Naive thymus-derived CD8-positive, alpha-beta T cell (primary cell): ENCODE data around the gene GABRG3. TPM values are rescaled to one million over a fixed set of nuclear protein-coding genes. Genes with fewer than 3 reads are reported as not detected.

Experiments
- ATAC-seq, 2 donors: fragments of 150-1000 bp; cut with Tn5 transposase in 1 of 2; sonication (Bioruptor Pico), chemical (Tn5 transposase) in 1 of 2; 1 replicate in 1 of 2; 2 replicates in 1 of 2; pipeline ENCODE4 v1.10.0; 2021; ENCODE audit warnings: mild to moderate bottlenecking in 2 of 2, moderate library complexity in 2 of 2
- POLR2A ChIA-PET: fragments of 350-600 bp; sonication (Branson Sonifier 250); formaldehyde crosslinking; loops from one replicate; lab custom pipeline; 2021; ENCODE audit warnings: antibody characterized with exemption; lab: Charles Lee
- DNase-seq, 10 donors: peaks; one replicate each; pipeline versions ENCODE4 v3.0.0 to v3.0.0-alpha.2; 2020 to 2022
- H3K27ac Mint-ChIP-seq, 10 donors: one replicate each; pipeline ENCODE4 v1.8.0; 2020 to 2022; ENCODE audit warnings: mild to moderate bottlenecking in 10 of 10, mixed read lengths in 10 of 10, moderate library complexity in 4 of 10, inconsistent platforms in 1 of 10
- H3K27me3 Mint-ChIP-seq, 5 donors: one replicate each; pipeline ENCODE4 v1.8.0; 2021 to 2022; ENCODE audit warnings: mixed read lengths in 5 of 5
- H3K36me3 Mint-ChIP-seq, 3 donors: one replicate each; pipeline ENCODE4 v1.8.0; 2020 to 2022; ENCODE audit warnings: mixed read lengths in 3 of 3, mild to moderate bottlenecking in 2 of 3, inconsistent platforms in 1 of 3
- H3K4me1 Mint-ChIP-seq, 4 donors: one replicate each; pipeline ENCODE4 v1.8.0; 2021 to 2022; ENCODE audit warnings: mixed read lengths in 4 of 4
- H3K4me3 Mint-ChIP-seq, 10 donors: one replicate each; pipeline ENCODE4 v1.8.0; 2020 to 2022; ENCODE audit warnings: mild to moderate bottlenecking in 10 of 10, mixed read lengths in 10 of 10, moderate library complexity in 6 of 10, inconsistent platforms in 1 of 10
- H3K9me3 Mint-ChIP-seq, 9 donors: one replicate each; pipeline ENCODE4 v1.8.0; 2020 to 2022; ENCODE audit warnings: mixed read lengths in 9 of 9, mild to moderate bottlenecking in 3 of 9, inconsistent platforms in 1 of 9, moderate library complexity in 1 of 9
- polyA plus RNA-seq, 3 donors: library from polyadenylated mRNA; unstranded; fragments of 300-500 nt; fragmentation: Illumina TruSeq; gene quantifications; one replicate each; pipeline ENCODE4 v1.2.3, GENCODE V29; 2021
- total RNA-seq, 8 experiments: library from RNA in 2 of 8; stranded (reverse) in 2 of 8; gene quantifications; one replicate each; pipeline ENCODE4 v1.2.3 and lab custom pipeline; 2021 to 2026

Gene GABRG3
- total and polyA plus RNA-seq, 5 experiments from 2014 or later = not detected

- ATAC-seq (no peak), DNase-seq (no peak)
- H3K36me3 Mint-ChIP-seq = peaks cover 0 to 15% (median 0%) of the 10 kb centered on the region in 3 donors
- no peak overlapping the region for H3K27ac Mint-ChIP-seq
- H3K9me3 Mint-ChIP-seq = peaks cover 4 to 33% (median 10%) of the 10 kb centered on the region in 9 donors
- POLR2A ChIA-PET = no interaction called here
- no peaks in the 10 kb centered on the region for H3K27me3 Mint-ChIP-seq
- no peaks in the 10 kb centered on the region for H3K4me1 Mint-ChIP-seq
- H3K4me3 Mint-ChIP-seq = no peak overlapping the region
Observed at GRCh38 chr15:27429577-27429976, 458.6 kb downstream of the GABRG3 start.

DNA sequence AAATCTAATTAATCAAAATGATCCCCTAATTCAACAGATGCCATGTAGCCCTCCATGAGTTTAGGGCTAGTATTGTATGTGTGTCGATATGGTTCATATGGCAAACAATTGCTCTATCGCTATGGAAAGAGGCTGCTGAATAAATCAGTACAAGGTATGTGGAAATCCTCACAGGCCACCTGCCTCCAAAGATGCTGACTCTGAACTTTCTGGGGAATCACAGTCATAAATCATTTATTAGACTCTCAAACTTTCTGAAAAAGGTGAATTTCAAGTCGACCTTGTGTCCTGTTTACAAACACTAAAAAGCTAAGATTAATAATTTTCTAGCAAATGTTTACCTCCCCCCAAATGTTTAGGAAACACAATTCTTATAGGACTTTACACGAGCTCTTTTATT lies 462.6 kb downstream of the GABRG3 start:
- ATAC-seq (no peak), DNase-seq (no peak)
- Mint-ChIP-seq H3K4me1 (no peaks in the 10 kb centered on the region), H3K9me3 (peaks cover 6 to 43% (median 21%) of the 10 kb centered on the region in 9 donors), H3K4me3 (no peak overlapping the region), H3K36me3 (peaks cover 0 to 24% (median 0%) of the 10 kb centered on the region in 3 donors), H3K27ac (no peak overlapping the region), H3K27me3 (peaks cover 0 to 1% (median 0%) of the 10 kb centered on the region in 5 donors)
- POLR2A ChIA-PET = no interaction called here

DNA sequence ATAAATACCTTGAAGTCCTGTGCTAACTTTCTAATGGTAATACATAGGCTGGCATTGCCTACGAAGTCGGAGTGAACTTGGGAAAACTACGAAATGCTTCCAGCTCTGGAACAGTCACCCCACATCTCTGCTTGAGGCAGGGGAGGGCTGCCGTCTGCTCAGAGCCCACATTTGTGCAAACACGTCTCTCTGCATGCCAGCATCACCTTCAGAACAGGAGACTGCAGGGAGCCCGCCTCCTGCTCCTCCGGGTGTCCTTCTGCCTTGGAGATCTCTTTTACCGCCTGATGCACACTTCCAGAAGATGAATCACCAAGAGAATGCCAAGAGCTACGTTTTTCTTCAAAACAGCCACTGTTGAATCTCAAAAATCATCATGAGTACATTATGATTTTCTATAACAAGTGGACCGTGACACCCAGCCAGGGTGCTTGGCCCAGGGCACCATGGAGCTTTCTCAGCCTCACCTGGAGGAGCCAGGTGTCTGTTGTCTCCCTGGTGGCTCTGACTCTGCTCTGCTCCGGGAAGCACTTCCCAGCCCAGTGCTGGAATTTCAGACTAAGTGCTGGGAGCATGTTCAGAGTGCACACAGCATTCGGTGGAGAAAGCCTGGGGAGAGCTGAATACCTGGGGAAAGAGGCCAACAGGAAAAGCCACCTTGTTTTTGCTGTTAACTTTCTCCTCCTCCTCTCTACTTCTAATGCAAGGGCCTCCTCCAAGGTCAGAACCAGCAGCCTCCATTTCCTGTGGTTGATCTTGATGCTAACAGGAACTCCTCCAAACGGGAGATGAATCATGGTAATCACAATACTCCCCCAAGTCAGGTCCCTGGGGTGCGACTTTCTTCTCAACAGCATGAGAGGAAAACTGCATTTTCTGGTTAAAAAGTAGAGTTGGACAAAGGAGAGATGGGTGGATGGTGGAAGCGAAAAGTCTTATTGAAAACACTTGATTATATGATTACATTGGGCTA lies 467.7 kb downstream of the GABRG3 start:
- peaks cover 0 to 14% (median 0%) of the 10 kb centered on the region in 3 donors for H3K36me3 Mint-ChIP-seq
- H3K27ac Mint-ChIP-seq = no peak overlapping the region
- peaks cover 0 to 1% (median 0%) of the 10 kb centered on the region in 5 donors for H3K27me3 Mint-ChIP-seq
- POLR2A ChIA-PET = no interaction called here
- ATAC-seq = no peak
- no peak for DNase-seq
- no peak overlapping the region for H3K4me3 Mint-ChIP-seq
- peaks cover 4 to 31% (median 11%) of the 10 kb centered on the region in 9 donors for H3K9me3 Mint-ChIP-seq
- no peaks in the 10 kb centered on the region for H3K4me1 Mint-ChIP-seq

DNA sequence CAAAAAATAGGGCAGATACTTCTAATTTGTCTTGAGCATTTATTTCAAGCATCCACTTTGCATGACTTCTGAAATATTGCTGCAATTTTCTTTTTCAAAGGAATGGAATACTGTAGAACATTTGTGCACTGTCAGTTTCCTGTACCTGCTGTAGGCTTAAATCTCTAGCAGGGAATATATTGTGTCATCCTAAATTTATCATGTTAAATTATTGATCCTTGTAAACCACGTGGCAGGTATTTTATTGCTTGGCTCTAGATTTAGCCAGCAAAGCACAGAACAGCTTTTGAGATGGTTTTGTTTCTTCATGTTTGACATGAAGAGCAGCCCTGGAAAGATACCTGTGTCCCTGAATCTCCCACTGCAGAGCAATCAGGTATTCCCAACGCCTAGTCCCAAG lies 470.1 kb downstream of the GABRG3 start:
- POLR2A ChIA-PET = interaction anchor here (0.6 kb wide), 1 partner anchor 1583 kb away, joined by 4 read pairs; no protein-coding TSS in a partner anchor
- Mint-ChIP-seq H3K36me3 (peaks cover 0 to 7% (median 0%) of the 10 kb centered on the region in 3 donors), H3K4me1 (no peaks in the 10 kb centered on the region), H3K27me3 (no peaks in the 10 kb centered on the region), H3K4me3 (no peak overlapping the region), H3K9me3 (peaks cover 0 to 21% (median 9%) of the 10 kb centered on the region in 9 donors), H3K27ac (no peak overlapping the region)
- ATAC-seq = no peak
- DNase-seq = no peak

GRCh38 chr15:27448234-27448633 lies 477.3 kb downstream of the GABRG3 start:
- H3K27me3 Mint-ChIP-seq = peaks cover 0 to 12% (median 0%) of the 10 kb centered on the region in 5 donors
- H3K27ac Mint-ChIP-seq = no peak overlapping the region
- peaks cover 2 to 27% (median 8%) of the 10 kb centered on the region in 9 donors for H3K9me3 Mint-ChIP-seq
- no peaks in the 10 kb centered on the region for H3K4me1 Mint-ChIP-seq
- no peak overlapping the region for H3K4me3 Mint-ChIP-seq
- POLR2A ChIA-PET = no interaction called here
- DNase-seq (no peak), ATAC-seq (no peak)
- H3K36me3 Mint-ChIP-seq = peaks cover 0 to 7% (median 0%) of the 10 kb centered on the region in 3 donors

- Mint-ChIP-seq H3K4me3 (no peak overlapping the region), H3K36me3 (peaks cover 0 to 7% (median 0%) of the 10 kb centered on the region in 3 donors), H3K9me3 (peaks cover 2 to 27% (median 8%) of the 10 kb centered on the region in 9 donors), H3K27me3 (peaks cover 0 to 12% (median 0%) of the 10 kb centered on the region in 5 donors), H3K27ac (no peak overlapping the region), H3K4me1 (no peaks in the 10 kb centered on the region)
- no peak for ATAC-seq
- DNase-seq = no peak
- POLR2A ChIA-PET = no interaction called here
Observed at GRCh38 chr15:27448986-27449385, 478.0 kb downstream of the GABRG3 start.

- ATAC-seq (no peak), DNase-seq (no peak)
- Mint-ChIP-seq H3K27me3 (peaks cover 0 to 12% (median 0%) of the 10 kb centered on the region in 5 donors), H3K4me1 (no peaks in the 10 kb centered on the region), H3K4me3 (no peak overlapping the region), H3K36me3 (peaks cover 0 to 7% (median 0%) of the 10 kb centered on the region in 3 donors), H3K9me3 (peaks cover 2 to 27% (median 6%) of the 10 kb centered on the region in 9 donors), H3K27ac (no peak overlapping the region)
- POLR2A ChIA-PET = no interaction called here
Observed at GRCh38 chr15:27449941-27450340, 479.0 kb downstream of the GABRG3 start.

DNA sequence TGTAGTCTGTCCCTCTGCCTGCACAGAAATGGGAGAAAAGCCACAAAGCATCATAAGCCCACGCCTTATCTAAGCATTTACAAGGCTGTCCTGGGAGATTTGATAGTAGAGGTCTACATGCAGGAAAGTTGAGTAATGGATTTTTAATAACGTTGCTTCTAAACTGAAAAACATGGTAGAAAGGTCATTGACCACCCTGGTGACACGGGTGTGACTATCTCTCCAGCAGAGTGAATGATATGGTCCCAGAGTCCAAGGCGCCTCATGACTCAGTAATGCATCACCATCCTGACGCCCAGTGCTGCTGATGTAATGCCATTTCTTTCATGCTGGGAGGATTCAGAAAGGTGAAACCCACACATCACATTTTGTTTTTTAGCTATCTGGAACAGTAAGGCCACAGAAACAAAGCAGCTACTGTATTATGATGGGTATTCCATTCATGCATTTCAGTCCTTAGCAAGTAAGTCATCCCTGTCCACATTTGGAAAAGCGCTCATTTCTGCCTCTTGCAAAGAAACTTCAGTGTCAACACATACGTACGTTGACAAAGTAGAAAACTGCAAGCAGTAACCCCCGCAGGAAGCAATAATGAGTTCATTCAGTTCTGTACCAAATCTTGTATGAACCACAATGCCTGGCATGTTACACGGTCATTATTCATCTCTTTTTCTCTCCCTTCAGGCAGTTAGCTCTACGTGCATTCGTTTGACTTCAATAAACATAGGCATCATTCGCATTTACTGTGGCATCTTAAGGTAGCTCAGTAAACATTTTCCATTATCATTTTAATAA lies 483.5 kb downstream of the GABRG3 start:
- no peak for DNase-seq
- Mint-ChIP-seq H3K4me3 (no peak overlapping the region), H3K27ac (no peak overlapping the region), H3K4me1 (no peaks in the 10 kb centered on the region), H3K27me3 (peaks cover 0 to 3% (median 0%) of the 10 kb centered on the region in 5 donors), H3K9me3 (peaks cover 0 to 21% (median 5%) of the 10 kb centered on the region in 9 donors), H3K36me3 (no peaks in the 10 kb centered on the region)
- POLR2A ChIA-PET = no interaction called here
- ATAC-seq = no peak

DNA sequence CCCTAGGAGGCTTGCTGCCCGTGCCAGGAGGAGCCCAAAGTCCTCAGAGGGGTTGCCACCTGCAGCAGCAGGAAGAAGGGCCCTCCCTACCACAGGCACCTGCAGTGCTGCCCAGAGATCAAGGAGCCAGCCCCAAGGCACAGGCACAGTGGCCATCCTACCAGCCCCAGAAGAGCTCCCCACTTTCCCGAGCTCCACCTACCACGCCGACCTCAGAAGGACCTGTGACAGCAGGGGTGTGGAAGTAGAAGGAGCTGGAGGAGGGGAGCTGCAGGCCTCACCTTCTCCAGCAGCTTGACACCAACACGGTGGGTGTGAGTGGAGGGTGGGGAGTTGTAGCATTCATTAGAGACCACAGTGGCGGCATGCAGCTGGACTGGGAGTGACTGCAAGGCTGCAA lies 485.8 kb downstream of the GABRG3 start:
- H3K9me3 Mint-ChIP-seq = peaks cover 0 to 17% (median 4%) of the 10 kb centered on the region in 9 donors
- no peak overlapping the region for H3K4me3 Mint-ChIP-seq
- H3K27ac Mint-ChIP-seq = no peak overlapping the region
- no peaks in the 10 kb centered on the region for H3K36me3 Mint-ChIP-seq
- ATAC-seq = no peak
- no peak for DNase-seq
- no peaks in the 10 kb centered on the region for H3K4me1 Mint-ChIP-seq
- POLR2A ChIA-PET = no interaction called here
- no peaks in the 10 kb centered on the region for H3K27me3 Mint-ChIP-seq

GRCh38 chr15:27457766-27458165 lies 486.8 kb downstream of the GABRG3 start:
- H3K4me1 Mint-ChIP-seq = no peaks in the 10 kb centered on the region
- POLR2A ChIA-PET = no interaction called here
- H3K9me3 Mint-ChIP-seq = peaks cover 0 to 19% (median 2%) of the 10 kb centered on the region in 9 donors
- no peak overlapping the region for H3K27ac Mint-ChIP-seq
- H3K4me3 Mint-ChIP-seq = no peak overlapping the region
- no peak for DNase-seq
- no peak for ATAC-seq
- H3K36me3 Mint-ChIP-seq = no peaks in the 10 kb centered on the region
- peaks cover 0 to 3% (median 0%) of the 10 kb centered on the region in 5 donors for H3K27me3 Mint-ChIP-seq

GRCh38 chr15:27458345-27459084 lies 487.5 kb downstream of the GABRG3 start:
- H3K36me3 Mint-ChIP-seq = no peaks in the 10 kb centered on the region
- POLR2A ChIA-PET = no interaction called here
- H3K4me3 Mint-ChIP-seq = no peak overlapping the region
- H3K4me1 Mint-ChIP-seq = no peaks in the 10 kb centered on the region
- peaks cover 0 to 3% (median 0%) of the 10 kb centered on the region in 5 donors for H3K27me3 Mint-ChIP-seq
- H3K27ac Mint-ChIP-seq = no peak overlapping the region
- ATAC-seq = no peak
- no peak for DNase-seq
- H3K9me3 Mint-ChIP-seq = peaks cover 0 to 19% (median 3%) of the 10 kb centered on the region in 9 donors

DNA sequence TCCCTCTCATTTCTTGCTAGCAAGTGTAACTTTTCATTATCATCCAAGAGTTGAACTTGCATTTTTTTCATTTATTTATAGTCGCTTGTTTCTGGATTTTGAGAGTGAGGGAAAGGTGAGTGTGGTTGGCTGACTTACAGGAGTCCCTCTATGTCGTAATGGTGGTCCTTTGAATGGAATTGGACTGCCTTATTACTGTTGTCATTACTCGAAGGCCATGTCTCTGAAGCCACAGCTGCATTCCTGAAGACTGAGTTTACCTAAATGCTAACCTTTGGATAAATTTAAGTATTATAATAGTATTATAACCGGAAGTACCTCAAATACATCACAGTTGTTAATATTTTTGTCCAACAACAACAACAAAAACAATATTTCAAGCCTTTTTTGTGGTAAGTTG lies 488.9 kb downstream of the GABRG3 start:
- no peak for DNase-seq
- H3K36me3 Mint-ChIP-seq = no peaks in the 10 kb centered on the region
- no peaks in the 10 kb centered on the region for H3K4me1 Mint-ChIP-seq
- no peak for ATAC-seq
- POLR2A ChIA-PET = no interaction called here
- peaks cover 0 to 3% (median 0%) of the 10 kb centered on the region in 5 donors for H3K27me3 Mint-ChIP-seq
- peaks cover 0 to 15% (median 5%) of the 10 kb centered on the region in 9 donors for H3K9me3 Mint-ChIP-seq
- no peak overlapping the region for H3K4me3 Mint-ChIP-seq
- H3K27ac Mint-ChIP-seq = no peak overlapping the region
